HCT116 (cell line): ENCODE results near the gene ADGRG7. TPM values are rescaled to one million over a fixed set of nuclear protein-coding genes. Genes with fewer than 3 reads are reported as not detected.

Source experiments
- ATAC-seq: fragments of 200-7000 bp; cut with Tn5 transposase; 2 replicates; pipeline ENCODE4 v1.9.1; 2020; ENCODE audit warnings: mild to moderate bottlenecking, moderate library complexity
- BruUV-seq: library from RNA; stranded (reverse); fragments of 400-500 nt; replicated peaks from 2 replicates; lab custom pipeline; 2021; lab: Mats Ljungman, UMichigan
- CTCF ChIA-PET: fragments of 300-600 bp; sonication (Branson Sonifier 250); formaldehyde crosslinking; loops from one replicate; lab custom pipeline; 2021; ENCODE audit warnings: antibody characterized with exemption; lab: Charles Lee
- POLR2A ChIA-PET: fragments of 300-600, 350-600 bp; sonication (Branson Sonifier 250); formaldehyde crosslinking; loops from one replicate; lab custom pipeline; 2021; ENCODE audit warnings: antibody characterized with exemption; lab: Charles Lee
- RAD21 ChIA-PET, 2 experiments: fragments of 300-600 bp; sonication (Branson Sonifier 250); formaldehyde crosslinking; loops; one replicate each; lab custom pipeline; 2023; ENCODE audit warnings: low total read pairs in 2 of 2; ENCODE audit not compliant: uncharacterized antibody in 2 of 2, unreplicated experiment in 2 of 2, low non-redundant PET in 1 of 2; lab: Charles Lee
- DNase-seq: peaks from one replicate; pipeline ENCODE4 v3.0.0-alpha.2; 2010; ENCODE audit warnings: low read depth, low spot score
- H2AFZ ChIP-seq: fragments of 200-600 bp; shearing (Covaris generic), sonication (generic); 2 replicates; pipeline ENCODE4 v1.6.1; 2017; ENCODE audit warnings: low read depth, mixed run types, mixed read lengths, antibody characterized with exemption, low read length; ENCODE audit not compliant: poor library complexity, severe bottlenecking
- H3K27ac ChIP-seq: 2 replicates; pipeline ENCODE4 v1.5.1; 2012; ENCODE audit warnings: low read depth, low read length
- H3K27me3 ChIP-seq: fragments of 200-600 bp; sonication (generic); 2 replicates; pipeline ENCODE4 v1.6.1; 2016; ENCODE audit warnings: mixed run types, low read length, mixed read lengths; ENCODE audit not compliant: insufficient read depth
- H3K36me3 ChIP-seq, 2 experiments: fragments of 200-500 bp in 1 of 2; fragments of 200-600 bp in 1 of 2; sonication (Bioruptor generic) in 1 of 2; sonication (generic) in 1 of 2; 2 replicates each; pipeline versions ENCODE4 v1.5.1 to v1.6.1; 2014 to 2016; ENCODE audit warnings: low read length in 2 of 2, inconsistent platforms in 1 of 2, mixed read lengths in 1 of 2, mixed run types in 1 of 2; ENCODE audit not compliant: insufficient read depth in 2 of 2, control insufficient read depth in 1 of 2
- H3K4me1 ChIP-seq, 2 experiments: fragments of 200-600 bp in 1 of 2; sonication (generic) in 1 of 2; 2 replicates each; pipeline versions ENCODE4 v1.5.1 to v1.6.1; 2012 to 2017; ENCODE audit warnings: low read length in 2 of 2, inconsistent platforms in 1 of 2, mild to moderate bottlenecking in 1 of 2, mixed read lengths in 1 of 2, mixed run types in 1 of 2, moderate library complexity in 1 of 2; ENCODE audit not compliant: insufficient read depth in 2 of 2, control insufficient read depth in 1 of 2
- H3K4me2 ChIP-seq: fragments of 200-600 bp; sonication (generic); 2 replicates; pipeline ENCODE4 v1.6.1; 2017; ENCODE audit warnings: mixed run types, low read length, mixed read lengths
- H3K4me3 ChIP-seq, 2 experiments: fragments of 200-600 bp in 1 of 2; sonication (generic) in 1 of 2; replicated peaks in 1 of 2; 2 replicates each; pipeline ENCODE4 v1.5.1; 2011 to 2016; ENCODE audit warnings: low read length in 2 of 2, control low read depth in 1 of 2, low read depth in 1 of 2, mild to moderate bottlenecking in 1 of 2, mixed read lengths in 1 of 2, mixed run types in 1 of 2
- H3K79me2 ChIP-seq: fragments of 200-600 bp; sonication (generic); 2 replicates; pipeline ENCODE4 v1.6.1; 2017; ENCODE audit warnings: mild to moderate bottlenecking, mixed run types, low read length, moderate library complexity, mixed read lengths; ENCODE audit not compliant: insufficient read depth
- H3K9ac ChIP-seq: fragments of 200-600 bp; sonication (generic); 2 replicates; pipeline ENCODE4 v1.6.1; 2016; ENCODE audit warnings: low read length, mixed read lengths
- H3K9me2 ChIP-seq: fragments of 200-600 bp; sonication (generic), shearing (Covaris generic); 2 replicates; pipeline ENCODE4 v1.6.1; 2017; ENCODE audit warnings: mixed run types, mild to moderate bottlenecking, moderate library complexity; ENCODE audit not compliant: insufficient read depth
- H3K9me3 ChIP-seq, 2 experiments: fragments of 200-500 bp in 1 of 2; fragments of 200-600 bp in 1 of 2; sonication (Bioruptor generic) in 1 of 2; sonication (generic) in 1 of 2; 2 replicates each; pipeline ENCODE4 v1.6.1; 2014 to 2017; ENCODE audit warnings: low read length in 2 of 2, mixed read lengths in 2 of 2, inconsistent platforms in 1 of 2, low read depth in 1 of 2, mild to moderate bottlenecking in 1 of 2, mixed run types in 1 of 2, moderate library complexity in 1 of 2; ENCODE audit not compliant: control insufficient read depth in 1 of 2, insufficient read depth in 1 of 2
- H4K20me1 ChIP-seq: fragments of 200-600 bp; sonication (generic), shearing (Covaris generic); 2 replicates; pipeline ENCODE4 v1.6.1; 2017; ENCODE audit warnings: mixed run types, mild to moderate bottlenecking, moderate library complexity; ENCODE audit not compliant: insufficient read depth
- CBX3 ChIP-seq: IDR thresholded peaks from 2 replicates; pipeline ENCODE4 v1.6.1; 2012; ENCODE audit warnings: low read depth
- CEBPB ChIP-seq: IDR thresholded peaks from 2 replicates; pipeline ENCODE4 v1.6.1; 2012; ENCODE audit warnings: low read depth
- ELF1 ChIP-seq: IDR thresholded peaks from 2 replicates; pipeline ENCODE4 v1.6.1; 2012; ENCODE audit warnings: low read depth, borderline replicate concordance
- EZH2 ChIP-seq: fragments of 200-600 bp; sonication (generic); IDR thresholded peaks from 2 replicates; pipeline ENCODE4 v1.6.1; 2017; ENCODE audit warnings: antibody characterized with exemption, mixed run types
- EZH2phosphoT487 ChIP-seq: fragments of 200-600 bp; IDR thresholded peaks from 2 replicates; pipeline ENCODE4 v1.6.1; 2018; ENCODE audit warnings: antibody characterized with exemption, borderline replicate concordance
- FOSL1 ChIP-seq: IDR thresholded peaks from 2 replicates; pipeline ENCODE4 v1.6.1; 2012; ENCODE audit warnings: low read depth
- JUND ChIP-seq: IDR thresholded peaks from 2 replicates; pipeline ENCODE4 v1.6.1; 2012
- POLR2A ChIP-seq: IDR thresholded peaks from 2 replicates; pipeline ENCODE4 v1.7.0; 2011; ENCODE audit warnings: borderline replicate concordance; ENCODE audit not compliant: insufficient read depth, insufficient read length; ENCODE audit errors: extremely low read depth
- RAD21 ChIP-seq: IDR thresholded peaks from 2 replicates; pipeline ENCODE4 v1.6.1; 2012; ENCODE audit warnings: low read depth, mild to moderate bottlenecking
- REST ChIP-seq: IDR thresholded peaks from 2 replicates; pipeline ENCODE4 v1.6.1; 2012; ENCODE audit warnings: low read depth
- SIN3A ChIP-seq: IDR thresholded peaks from 2 replicates; pipeline ENCODE4 v1.6.1; 2012; ENCODE audit warnings: low read depth
- SRF ChIP-seq: IDR thresholded peaks from 2 replicates; pipeline ENCODE4 v1.6.1; 2012; ENCODE audit warnings: low read depth
- TCF7L2 ChIP-seq: IDR thresholded peaks from 2 replicates; pipeline ENCODE4 v1.7.0; 2011; ENCODE audit warnings: borderline replicate concordance, inconsistent platforms; ENCODE audit not compliant: insufficient read depth, insufficient read length; ENCODE audit errors: extremely low read depth
- YY1 ChIP-seq: IDR thresholded peaks from 2 replicates; pipeline ENCODE4 v1.6.1; 2011; ENCODE audit warnings: low read length, low read depth, moderate library complexity, mild to moderate bottlenecking; ENCODE audit not compliant: insufficient replicate concordance; ENCODE audit errors: extremely low read depth
- ZBTB33 ChIP-seq: IDR thresholded peaks from 2 replicates; pipeline ENCODE4 v1.6.1; 2011; ENCODE audit warnings: mild to moderate bottlenecking, low read length, moderate library complexity; ENCODE audit not compliant: insufficient replicate concordance; ENCODE audit errors: extremely low read depth
- ZFX ChIP-seq: fragments of 450-650 bp; IDR thresholded peaks from 2 replicates; pipeline ENCODE4 v1.6.1; 2017
- intact Hi-C: fragments of 100-400 bp; cut with micrococcal nuclease; formaldehyde crosslinking; loops from 2 replicates; pipeline ENCODE4 v1.10.0; 2022
- total RNA-seq: library from RNA; stranded (reverse); gene quantifications from one replicate; pipeline ENCODE4 v1.2.1, GENCODE V29; 2021; ENCODE audit not compliant: unreplicated experiment
- TF ChIP-seq, protein P1 (sequence below), 3 experiments: fragments of 200-600 bp in 1 of 3; sonication (generic) in 1 of 3; IDR thresholded peaks in 2 of 3; conservative IDR thresholded peaks in 1 of 3; 2 replicates each; pipeline ENCODE4 v1.5.1; 2012 to 2017; ENCODE audit warnings: low read depth in 2 of 3, low read length in 2 of 3, antibody characterized with exemption in 1 of 3, borderline replicate concordance in 1 of 3, control low read depth in 1 of 3, mild to moderate bottlenecking in 1 of 3, mixed read lengths in 1 of 3, mixed run types in 1 of 3, moderate library complexity in 1 of 3; ENCODE audit not compliant: insufficient read depth in 1 of 3
- TF ChIP-seq, protein P2 (sequence below): IDR thresholded peaks from 2 replicates; pipeline ENCODE4 v1.6.1; 2012

Gene ADGRG7
- total RNA-seq, 1 experiment from 2014 or later = not detected

DNA sequence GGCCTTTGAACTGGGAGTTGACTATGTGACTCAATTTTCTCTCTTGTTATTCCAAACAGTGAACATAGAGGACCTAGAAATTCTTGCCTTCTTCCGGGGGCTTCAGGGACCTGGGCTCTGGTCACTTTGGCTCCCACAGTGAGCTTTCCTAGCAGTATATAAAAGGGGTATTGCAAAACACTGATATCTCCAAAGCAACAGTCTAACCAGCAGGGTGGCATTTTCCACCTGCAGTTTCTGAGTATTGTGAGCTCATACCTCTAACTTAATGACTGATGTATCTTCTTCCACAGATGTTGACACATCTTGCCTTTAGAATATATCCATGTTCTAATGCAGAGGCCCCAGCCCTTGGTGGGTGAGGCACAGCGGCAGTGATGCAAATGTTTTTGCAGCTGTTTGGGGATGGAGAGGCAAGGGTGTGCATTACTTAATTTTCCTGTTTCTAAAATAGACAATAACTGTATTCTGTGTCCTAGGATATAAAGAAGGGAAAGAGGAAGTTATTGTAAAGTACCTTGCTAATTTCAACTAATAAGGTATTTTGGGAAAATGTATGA is 45.7 kb upstream of the ADGRG7 start:
- intact Hi-C loops = no loop called here
- Histone ChIP-seq H4K20me1 (no peaks in the 10 kb centered on the region), H3K9me2 (no peaks in the 10 kb centered on the region), H3K4me3 (no peak overlapping the region), H2AFZ (no peak overlapping the region), H3K4me2 (no peak overlapping the region), H3K27me3 (no peaks in the 10 kb centered on the region), H3K9ac (no peak overlapping the region), H3K9me3 (no peaks in the 10 kb centered on the region), H3K27ac (no peak overlapping the region), H3K4me1 (no peaks in the 10 kb centered on the region), H3K36me3 (no peaks in the 10 kb centered on the region), H3K79me2 (no peaks in the 10 kb centered on the region)
- no peak for TF ChIP-seq FOSL1
- TF ChIP-seq EZH2phosphoT487 = no peak
- TF ChIP-seq SIN3A = no peak
- no peak for TF ChIP-seq RAD21
- no peak for TF ChIP-seq TCF7L2
- TF ChIP-seq ELF1 = no peak
- no peak for TF ChIP-seq EZH2
- no peak for TF ChIP-seq POLR2A
- no peak for TF ChIP-seq ZBTB33
- no peak for TF ChIP-seq JUND
- no peak for TF ChIP-seq SRF
- TF ChIP-seq CBX3 = no peak
- TF ChIP-seq, protein P1, sequence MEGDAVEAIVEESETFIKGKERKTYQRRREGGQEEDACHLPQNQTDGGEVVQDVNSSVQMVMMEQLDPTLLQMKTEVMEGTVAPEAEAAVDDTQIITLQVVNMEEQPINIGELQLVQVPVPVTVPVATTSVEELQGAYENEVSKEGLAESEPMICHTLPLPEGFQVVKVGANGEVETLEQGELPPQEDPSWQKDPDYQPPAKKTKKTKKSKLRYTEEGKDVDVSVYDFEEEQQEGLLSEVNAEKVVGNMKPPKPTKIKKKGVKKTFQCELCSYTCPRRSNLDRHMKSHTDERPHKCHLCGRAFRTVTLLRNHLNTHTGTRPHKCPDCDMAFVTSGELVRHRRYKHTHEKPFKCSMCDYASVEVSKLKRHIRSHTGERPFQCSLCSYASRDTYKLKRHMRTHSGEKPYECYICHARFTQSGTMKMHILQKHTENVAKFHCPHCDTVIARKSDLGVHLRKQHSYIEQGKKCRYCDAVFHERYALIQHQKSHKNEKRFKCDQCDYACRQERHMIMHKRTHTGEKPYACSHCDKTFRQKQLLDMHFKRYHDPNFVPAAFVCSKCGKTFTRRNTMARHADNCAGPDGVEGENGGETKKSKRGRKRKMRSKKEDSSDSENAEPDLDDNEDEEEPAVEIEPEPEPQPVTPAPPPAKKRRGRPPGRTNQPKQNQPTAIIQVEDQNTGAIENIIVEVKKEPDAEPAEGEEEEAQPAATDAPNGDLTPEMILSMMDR (IDR thresholded peaks at IDR 0.05 in 2 of 3, conservative IDR thresholded peaks at IDR 0.05 in 1 of 3; ENCODE audit: borderline replicate concordance in 1 of 3, insufficient read depth in 1 of 3, low read depth in 2 of 3, low read length in 2 of 3) = no peak
- no peak for TF ChIP-seq REST
- no peak for TF ChIP-seq ZFX
- TF ChIP-seq, protein P2, sequence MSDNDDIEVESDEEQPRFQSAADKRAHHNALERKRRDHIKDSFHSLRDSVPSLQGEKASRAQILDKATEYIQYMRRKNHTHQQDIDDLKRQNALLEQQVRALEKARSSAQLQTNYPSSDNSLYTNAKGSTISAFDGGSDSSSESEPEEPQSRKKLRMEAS = no peak
- TF ChIP-seq CEBPB = no peak
- TF ChIP-seq YY1 = no peak
- ChIA-PET CTCF (no interaction called here), RAD21 (no interaction called here), POLR2A (no interaction called here)
- BruUV-seq = no TSS peak
- DNase-seq = no peak
- ATAC-seq = no peak
